RWPE2 (cell line): ENCODE measurements around the gene PBX1.

Experiments
- ATAC-seq: fragments of 200-7000 bp; cut with Tn5 transposase; 3 replicates; pipeline ENCODE4 v1.9.1; 2021; ENCODE audit warnings: low read depth
- DNase-seq: peaks from one replicate; pipeline ENCODE4 v3.0.0-alpha.2; 2020; ENCODE audit warnings: low spot score
- H3K27ac ChIP-seq: fragments of 450-650 bp; 2 replicates; pipeline ENCODE4 v1.5.1; 2017; ENCODE audit warnings: mild to moderate bottlenecking; ENCODE audit not compliant: poor library complexity, severe bottlenecking
- H3K27me3 ChIP-seq: fragments of 250-450 bp; sonication (Bioruptor Pico); 2 replicates; pipeline ENCODE4 v1.5.1; 2021; ENCODE audit warnings: mild to moderate bottlenecking, moderate library complexity; ENCODE audit not compliant: insufficient read depth, poor library complexity, severe bottlenecking
- H3K36me3 ChIP-seq: fragments of 250-450 bp; sonication (Bioruptor Pico); 2 replicates; pipeline ENCODE4 v1.5.1; 2020; ENCODE audit warnings: low read depth, mild to moderate bottlenecking, moderate library complexity
- H3K4me1 ChIP-seq: fragments of 250-450 bp; sonication (Bioruptor Pico); 2 replicates; pipeline ENCODE4 v1.5.1; 2021; ENCODE audit warnings: mild to moderate bottlenecking, moderate library complexity; ENCODE audit not compliant: insufficient read depth, poor library complexity, severe bottlenecking
- H3K4me3 ChIP-seq: fragments of 250-450 bp; sonication (Bioruptor Pico); 2 replicates; pipeline ENCODE4 v1.5.1; 2021; ENCODE audit warnings: mild to moderate bottlenecking, moderate library complexity; ENCODE audit not compliant: severe bottlenecking
- H3K9me3 ChIP-seq: fragments of 250-450 bp; sonication (Bioruptor Pico); 2 replicates; pipeline ENCODE4 v1.5.1; 2021; ENCODE audit warnings: mild to moderate bottlenecking, moderate library complexity; ENCODE audit not compliant: severe bottlenecking
- CTCF ChIP-seq: fragments of 450-650 bp; IDR thresholded peaks from one replicate; pipeline ENCODE4 v1.5.1; 2017; ENCODE audit warnings: mild to moderate bottlenecking, moderate library complexity; ENCODE audit not compliant: poor library complexity, severe bottlenecking

Gene PBX1

GRCh38 chr1:164857439-164857838 is 298.5 kb downstream of the PBX1 start:
- no peak for TF ChIP-seq CTCF
- no peaks in the 10 kb centered on the region for H3K9me3 ChIP-seq
- no peaks in the 10 kb centered on the region for H3K36me3 ChIP-seq
- no peak overlapping the region for H3K27ac ChIP-seq
- no peaks in the 10 kb centered on the region for H3K4me1 ChIP-seq
- DNase-seq: no peak
- no peaks in the 10 kb centered on the region for H3K27me3 ChIP-seq
- ATAC-seq: no peak
- no peak overlapping the region for H3K4me3 ChIP-seq

- no peak for TF ChIP-seq CTCF
- ATAC-seq: no peak
- no peak overlapping the region for H3K4me3 ChIP-seq
- no peaks in the 10 kb centered on the region for H3K4me1 ChIP-seq
- no peaks in the 10 kb centered on the region for H3K36me3 ChIP-seq
- no peaks in the 10 kb centered on the region for H3K27me3 ChIP-seq
- H3K9me3 ChIP-seq: no peaks in the 10 kb centered on the region
- no peak for DNase-seq
- no peak overlapping the region for H3K27ac ChIP-seq
Observed at GRCh38 chr1:164858096-164858632, 299.2 kb downstream of the PBX1 start.

- Histone ChIP-seq H3K27ac (no peak overlapping the region), H3K4me3 (no peak overlapping the region), H3K36me3 (no peaks in the 10 kb centered on the region), H3K27me3 (no peaks in the 10 kb centered on the region), H3K4me1 (no peaks in the 10 kb centered on the region), H3K9me3 (no peaks in the 10 kb centered on the region)
- DNase-seq: no peak
- TF ChIP-seq CTCF: no peak
- no peak for ATAC-seq
Observed at GRCh38 chr1:164861632-164862031, 302.6 kb downstream of the PBX1 start.

GRCh38 chr1:164863056-164863455 is 304.1 kb downstream of the PBX1 start:
- no peak for DNase-seq
- no peaks in the 10 kb centered on the region for H3K27me3 ChIP-seq
- H3K4me3 ChIP-seq: no peak overlapping the region
- no peak overlapping the region for H3K27ac ChIP-seq
- no peak for ATAC-seq
- H3K4me1 ChIP-seq: no peaks in the 10 kb centered on the region
- no peaks in the 10 kb centered on the region for H3K9me3 ChIP-seq
- no peak for TF ChIP-seq CTCF
- no peaks in the 10 kb centered on the region for H3K36me3 ChIP-seq

- Histone ChIP-seq H3K4me1 (no peaks in the 10 kb centered on the region), H3K9me3 (no peaks in the 10 kb centered on the region), H3K36me3 (no peaks in the 10 kb centered on the region), H3K4me3 (no peak overlapping the region), H3K27me3 (no peaks in the 10 kb centered on the region), H3K27ac (no peak overlapping the region)
- ATAC-seq (no peak), DNase-seq (no peak)
- TF ChIP-seq CTCF: no peak
Observed at GRCh38 chr1:164864161-164864560, 305.2 kb downstream of the PBX1 start.
